CD4-positive, alpha-beta T cell treated with Interleukin-15 for 4 hours (primary cell): ENCODE results near the gene MANF.

Experiments used
- DNase-seq: peaks from one replicate; pipeline ENCODE4 v3.0.0-alpha.2; 2020; ENCODE audit warnings: low spot score

Gene MANF

GRCh38 chr3:51436998-51437639 lies 52.0 kb downstream of the MANF start:
- no peak for DNase-seq
